GM12872 (cell line): Measurements from ENCODE around the gene RNF144A.

Experiments
- TF ChIP-seq, protein P1 (sequence below): IDR thresholded peaks from 3 replicates; pipeline ENCODE4 v1.5.1; 2011; ENCODE audit warnings: low read depth, mild to moderate bottlenecking, low read length, moderate library complexity; ENCODE audit not compliant: insufficient read depth

Gene RNF144A

DNA sequence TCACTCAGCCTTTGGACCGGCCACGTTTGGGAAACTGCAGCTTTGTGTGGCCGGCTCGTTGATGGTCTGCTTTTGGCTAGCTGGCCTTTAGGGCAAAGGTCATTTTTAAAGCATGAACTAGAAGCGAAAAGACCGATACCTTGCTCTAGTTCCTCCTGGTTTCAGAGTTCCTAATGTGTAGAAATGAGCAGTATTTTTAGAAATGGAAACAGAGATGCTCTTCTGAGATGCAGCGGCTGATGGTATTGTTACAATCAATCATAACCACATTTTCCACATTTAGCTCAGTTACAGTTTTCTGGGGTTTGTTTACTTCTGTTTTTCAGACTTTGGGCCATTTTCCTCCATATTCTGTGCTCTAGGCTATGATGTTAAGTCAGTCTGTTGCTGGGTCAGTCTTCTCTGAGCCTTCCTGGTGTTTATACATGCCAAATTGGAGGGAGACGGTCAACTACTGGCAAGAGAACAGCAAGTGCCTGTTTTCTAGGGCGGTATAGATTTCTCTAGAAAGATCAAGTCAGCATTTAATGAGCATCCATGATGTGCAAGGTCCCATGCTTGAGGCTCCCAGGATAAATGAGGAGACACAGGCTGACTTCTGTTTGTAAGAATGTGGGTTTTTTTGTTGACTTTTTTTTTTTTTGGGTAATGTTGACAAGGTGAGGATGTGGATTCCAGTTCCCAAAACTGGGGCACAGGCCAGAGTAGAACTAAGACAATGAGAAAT, 28.0 kb downstream of the RNF144A start:
- TF ChIP-seq, protein P1, sequence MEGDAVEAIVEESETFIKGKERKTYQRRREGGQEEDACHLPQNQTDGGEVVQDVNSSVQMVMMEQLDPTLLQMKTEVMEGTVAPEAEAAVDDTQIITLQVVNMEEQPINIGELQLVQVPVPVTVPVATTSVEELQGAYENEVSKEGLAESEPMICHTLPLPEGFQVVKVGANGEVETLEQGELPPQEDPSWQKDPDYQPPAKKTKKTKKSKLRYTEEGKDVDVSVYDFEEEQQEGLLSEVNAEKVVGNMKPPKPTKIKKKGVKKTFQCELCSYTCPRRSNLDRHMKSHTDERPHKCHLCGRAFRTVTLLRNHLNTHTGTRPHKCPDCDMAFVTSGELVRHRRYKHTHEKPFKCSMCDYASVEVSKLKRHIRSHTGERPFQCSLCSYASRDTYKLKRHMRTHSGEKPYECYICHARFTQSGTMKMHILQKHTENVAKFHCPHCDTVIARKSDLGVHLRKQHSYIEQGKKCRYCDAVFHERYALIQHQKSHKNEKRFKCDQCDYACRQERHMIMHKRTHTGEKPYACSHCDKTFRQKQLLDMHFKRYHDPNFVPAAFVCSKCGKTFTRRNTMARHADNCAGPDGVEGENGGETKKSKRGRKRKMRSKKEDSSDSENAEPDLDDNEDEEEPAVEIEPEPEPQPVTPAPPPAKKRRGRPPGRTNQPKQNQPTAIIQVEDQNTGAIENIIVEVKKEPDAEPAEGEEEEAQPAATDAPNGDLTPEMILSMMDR, result no peak

DNA sequence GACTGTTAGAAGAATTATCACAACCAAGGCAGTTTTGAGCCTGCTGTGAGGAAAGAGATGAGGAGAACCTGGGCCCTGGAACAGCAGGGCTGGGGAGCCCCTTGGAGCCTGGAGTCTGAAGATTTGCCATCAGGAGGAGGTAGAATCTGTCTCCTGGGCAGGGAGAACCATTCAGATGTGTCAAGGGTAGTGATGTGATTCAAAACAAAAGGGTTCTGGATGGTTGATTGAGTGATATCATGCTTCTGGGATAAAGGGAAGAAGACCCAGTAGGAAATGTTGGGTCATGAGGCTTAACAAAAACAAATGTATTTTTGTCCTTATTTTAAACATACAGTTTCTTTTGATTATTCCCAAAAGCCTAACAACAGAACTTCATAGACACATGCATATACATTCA, 28.6 kb downstream of the RNF144A start:
- TF ChIP-seq, protein P1, result no peak

- TF ChIP-seq, protein P1, result no peak
These were observed 29.5 kb downstream of the RNF144A start for GRCh38 chr2:6946722-6947121.

- TF ChIP-seq, protein P1, result no peak
These were observed 30.9 kb downstream of the RNF144A start for GRCh38 chr2:6947929-6948676.

DNA sequence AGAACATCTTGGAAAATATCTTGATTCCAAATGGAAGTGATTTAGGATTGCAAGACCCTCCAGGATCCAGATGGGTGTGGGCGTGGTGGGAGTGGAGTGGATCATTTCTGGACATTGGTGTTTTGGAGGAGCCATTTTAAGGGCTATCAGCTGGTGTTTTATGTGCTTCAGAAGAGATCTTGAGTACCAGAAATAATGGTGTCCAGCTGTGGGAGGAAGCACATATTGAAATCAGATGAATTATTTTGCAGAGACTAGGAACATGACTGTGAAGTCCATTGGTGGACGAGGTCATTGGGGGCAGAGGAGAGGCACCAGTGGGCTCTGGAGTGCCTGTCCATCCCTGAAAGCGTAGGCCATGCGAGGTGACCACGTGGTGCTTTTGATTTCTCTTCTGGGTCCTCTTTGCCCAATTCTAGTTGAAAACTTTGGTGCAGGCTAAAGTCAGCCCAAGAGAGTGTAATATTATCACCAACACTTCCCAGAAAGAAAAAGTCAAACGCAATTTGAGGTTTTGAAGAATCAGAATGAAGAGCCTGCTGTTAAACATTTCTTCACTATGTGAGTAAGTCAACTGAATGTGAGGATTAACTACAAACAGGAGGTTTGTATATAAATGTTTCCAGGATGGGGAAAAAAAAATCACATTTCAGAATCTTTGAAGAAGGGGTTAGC, 31.6 kb downstream of the RNF144A start:
- TF ChIP-seq, protein P1, result no peak

DNA sequence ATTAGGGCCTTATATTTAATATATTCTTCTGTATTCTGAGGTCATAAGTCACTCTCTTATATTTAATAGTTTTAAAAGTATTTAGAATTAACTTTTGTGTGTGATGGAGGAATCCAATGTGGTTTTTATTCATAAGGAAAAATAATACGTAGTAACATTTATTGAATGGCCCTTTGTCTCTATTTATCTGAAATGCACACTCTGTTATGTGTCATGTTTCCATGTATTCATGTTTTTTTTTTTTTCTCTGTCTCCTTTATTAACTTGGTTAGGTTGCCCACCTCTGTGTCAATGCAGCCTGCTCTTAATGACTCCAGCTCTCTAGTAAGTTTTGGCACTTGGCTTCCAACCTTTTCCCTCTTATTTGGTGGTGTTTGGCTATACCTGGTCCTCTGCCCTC, 33.8 kb downstream of the RNF144A start:
- TF ChIP-seq, protein P1, result no peak

DNA sequence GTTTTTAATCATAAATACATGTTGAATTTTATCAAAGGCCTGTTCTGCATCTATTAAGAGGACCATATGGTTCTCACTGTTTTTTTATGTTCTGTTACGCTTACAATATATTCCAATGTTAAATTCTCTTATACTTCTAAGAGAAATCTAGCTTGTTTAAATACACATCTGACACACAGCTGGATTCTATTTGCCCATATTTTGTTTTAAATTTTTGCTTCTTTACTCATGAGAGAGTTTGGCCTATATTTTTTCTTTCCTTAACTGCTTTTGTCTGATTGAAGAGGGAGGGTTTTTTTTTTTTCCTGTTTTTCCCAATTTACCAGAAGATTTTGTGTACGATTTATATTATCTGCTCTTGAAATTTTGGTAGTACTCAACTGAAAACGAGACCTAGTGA, 34.9 kb downstream of the RNF144A start:
- TF ChIP-seq, protein P1, result no peak
